HCT116 (cell line): ENCODE data around the gene OR13A1. TPM values are rescaled to one million over a fixed set of nuclear protein-coding genes. Genes with fewer than 3 reads are reported as not detected.

Experiments used
- ATAC-seq: fragments of 200-7000 bp; cut with Tn5 transposase; 2 replicates; pipeline ENCODE4 v1.9.1; 2020; ENCODE audit warnings: mild to moderate bottlenecking, moderate library complexity
- BruUV-seq: library from RNA; stranded (reverse); fragments of 400-500 nt; replicated peaks from 2 replicates; lab custom pipeline; 2021; lab: Mats Ljungman, UMichigan
- CTCF ChIA-PET: fragments of 300-600 bp; sonication (Branson Sonifier 250); formaldehyde crosslinking; loops from one replicate; lab custom pipeline; 2021; ENCODE audit warnings: antibody characterized with exemption; lab: Charles Lee
- POLR2A ChIA-PET: fragments of 300-600, 350-600 bp; sonication (Branson Sonifier 250); formaldehyde crosslinking; loops from one replicate; lab custom pipeline; 2021; ENCODE audit warnings: antibody characterized with exemption; lab: Charles Lee
- RAD21 ChIA-PET, 2 experiments: fragments of 300-600 bp; sonication (Branson Sonifier 250); formaldehyde crosslinking; loops; one replicate each; lab custom pipeline; 2023; ENCODE audit warnings: low total read pairs in 2 of 2; ENCODE audit not compliant: uncharacterized antibody in 2 of 2, unreplicated experiment in 2 of 2, low non-redundant PET in 1 of 2; lab: Charles Lee
- DNase-seq: peaks from one replicate; pipeline ENCODE4 v3.0.0-alpha.2; 2010; ENCODE audit warnings: low read depth, low spot score
- H2AFZ ChIP-seq: fragments of 200-600 bp; shearing (Covaris generic), sonication (generic); 2 replicates; pipeline ENCODE4 v1.6.1; 2017; ENCODE audit warnings: low read depth, mixed run types, mixed read lengths, antibody characterized with exemption, low read length; ENCODE audit not compliant: poor library complexity, severe bottlenecking
- H3K27ac ChIP-seq: 2 replicates; pipeline ENCODE4 v1.5.1; 2012; ENCODE audit warnings: low read depth, low read length
- H3K27me3 ChIP-seq: fragments of 200-600 bp; sonication (generic); 2 replicates; pipeline ENCODE4 v1.6.1; 2016; ENCODE audit warnings: mixed run types, low read length, mixed read lengths; ENCODE audit not compliant: insufficient read depth
- H3K36me3 ChIP-seq, 2 experiments: fragments of 200-500 bp in 1 of 2; fragments of 200-600 bp in 1 of 2; sonication (Bioruptor generic) in 1 of 2; sonication (generic) in 1 of 2; 2 replicates each; pipeline versions ENCODE4 v1.5.1 to v1.6.1; 2014 to 2016; ENCODE audit warnings: low read length in 2 of 2, inconsistent platforms in 1 of 2, mixed read lengths in 1 of 2, mixed run types in 1 of 2; ENCODE audit not compliant: insufficient read depth in 2 of 2, control insufficient read depth in 1 of 2
- H3K4me1 ChIP-seq, 2 experiments: fragments of 200-600 bp in 1 of 2; sonication (generic) in 1 of 2; 2 replicates each; pipeline versions ENCODE4 v1.5.1 to v1.6.1; 2012 to 2017; ENCODE audit warnings: low read length in 2 of 2, inconsistent platforms in 1 of 2, mild to moderate bottlenecking in 1 of 2, mixed read lengths in 1 of 2, mixed run types in 1 of 2, moderate library complexity in 1 of 2; ENCODE audit not compliant: insufficient read depth in 2 of 2, control insufficient read depth in 1 of 2
- H3K4me2 ChIP-seq: fragments of 200-600 bp; sonication (generic); 2 replicates; pipeline ENCODE4 v1.6.1; 2017; ENCODE audit warnings: mixed run types, low read length, mixed read lengths
- H3K4me3 ChIP-seq, 2 experiments: fragments of 200-600 bp in 1 of 2; sonication (generic) in 1 of 2; replicated peaks in 1 of 2; 2 replicates each; pipeline ENCODE4 v1.5.1; 2011 to 2016; ENCODE audit warnings: low read length in 2 of 2, control low read depth in 1 of 2, low read depth in 1 of 2, mild to moderate bottlenecking in 1 of 2, mixed read lengths in 1 of 2, mixed run types in 1 of 2
- H3K79me2 ChIP-seq: fragments of 200-600 bp; sonication (generic); 2 replicates; pipeline ENCODE4 v1.6.1; 2017; ENCODE audit warnings: mild to moderate bottlenecking, mixed run types, low read length, moderate library complexity, mixed read lengths; ENCODE audit not compliant: insufficient read depth
- H3K9ac ChIP-seq: fragments of 200-600 bp; sonication (generic); 2 replicates; pipeline ENCODE4 v1.6.1; 2016; ENCODE audit warnings: low read length, mixed read lengths
- H3K9me2 ChIP-seq: fragments of 200-600 bp; sonication (generic), shearing (Covaris generic); 2 replicates; pipeline ENCODE4 v1.6.1; 2017; ENCODE audit warnings: mixed run types, mild to moderate bottlenecking, moderate library complexity; ENCODE audit not compliant: insufficient read depth
- H3K9me3 ChIP-seq, 2 experiments: fragments of 200-500 bp in 1 of 2; fragments of 200-600 bp in 1 of 2; sonication (Bioruptor generic) in 1 of 2; sonication (generic) in 1 of 2; 2 replicates each; pipeline ENCODE4 v1.6.1; 2014 to 2017; ENCODE audit warnings: low read length in 2 of 2, mixed read lengths in 2 of 2, inconsistent platforms in 1 of 2, low read depth in 1 of 2, mild to moderate bottlenecking in 1 of 2, mixed run types in 1 of 2, moderate library complexity in 1 of 2; ENCODE audit not compliant: control insufficient read depth in 1 of 2, insufficient read depth in 1 of 2
- H4K20me1 ChIP-seq: fragments of 200-600 bp; sonication (generic), shearing (Covaris generic); 2 replicates; pipeline ENCODE4 v1.6.1; 2017; ENCODE audit warnings: mixed run types, mild to moderate bottlenecking, moderate library complexity; ENCODE audit not compliant: insufficient read depth
- CBX3 ChIP-seq: IDR thresholded peaks from 2 replicates; pipeline ENCODE4 v1.6.1; 2012; ENCODE audit warnings: low read depth
- CEBPB ChIP-seq: IDR thresholded peaks from 2 replicates; pipeline ENCODE4 v1.6.1; 2012; ENCODE audit warnings: low read depth
- EGR1 ChIP-seq: IDR thresholded peaks from 2 replicates; pipeline ENCODE4 v1.6.1; 2012; ENCODE audit warnings: low read depth
- ELF1 ChIP-seq: IDR thresholded peaks from 2 replicates; pipeline ENCODE4 v1.6.1; 2012; ENCODE audit warnings: low read depth, borderline replicate concordance
- EZH2 ChIP-seq: fragments of 200-600 bp; sonication (generic); IDR thresholded peaks from 2 replicates; pipeline ENCODE4 v1.6.1; 2017; ENCODE audit warnings: antibody characterized with exemption, mixed run types
- FOSL1 ChIP-seq: IDR thresholded peaks from 2 replicates; pipeline ENCODE4 v1.6.1; 2012; ENCODE audit warnings: low read depth
- JUND ChIP-seq: IDR thresholded peaks from 2 replicates; pipeline ENCODE4 v1.6.1; 2012
- MAX ChIP-seq: IDR thresholded peaks from 2 replicates; pipeline ENCODE4 v1.6.1; 2012
- POLR2A ChIP-seq: IDR thresholded peaks from 2 replicates; pipeline ENCODE4 v1.7.0; 2011; ENCODE audit warnings: borderline replicate concordance; ENCODE audit not compliant: insufficient read depth, insufficient read length; ENCODE audit errors: extremely low read depth
- POLR2AphosphoS5 ChIP-seq: IDR thresholded peaks from 2 replicates; pipeline ENCODE4 v1.6.1; 2011; ENCODE audit warnings: mild to moderate bottlenecking, low read depth, low read length, moderate library complexity
- RAD21 ChIP-seq: IDR thresholded peaks from 2 replicates; pipeline ENCODE4 v1.6.1; 2012; ENCODE audit warnings: low read depth, mild to moderate bottlenecking
- SIN3A ChIP-seq: IDR thresholded peaks from 2 replicates; pipeline ENCODE4 v1.6.1; 2012; ENCODE audit warnings: low read depth
- SP1 ChIP-seq: IDR thresholded peaks from 2 replicates; pipeline ENCODE4 v1.6.1; 2012; ENCODE audit warnings: low read depth
- SRF ChIP-seq: IDR thresholded peaks from 2 replicates; pipeline ENCODE4 v1.6.1; 2012; ENCODE audit warnings: low read depth
- TCF7L2 ChIP-seq: IDR thresholded peaks from 2 replicates; pipeline ENCODE4 v1.7.0; 2011; ENCODE audit warnings: borderline replicate concordance, inconsistent platforms; ENCODE audit not compliant: insufficient read depth, insufficient read length; ENCODE audit errors: extremely low read depth
- YY1 ChIP-seq: IDR thresholded peaks from 2 replicates; pipeline ENCODE4 v1.6.1; 2011; ENCODE audit warnings: low read length, low read depth, moderate library complexity, mild to moderate bottlenecking; ENCODE audit not compliant: insufficient replicate concordance; ENCODE audit errors: extremely low read depth
- ZFX ChIP-seq: fragments of 450-650 bp; IDR thresholded peaks from 2 replicates; pipeline ENCODE4 v1.6.1; 2017
- intact Hi-C: fragments of 100-400 bp; cut with micrococcal nuclease; formaldehyde crosslinking; loops from 2 replicates; pipeline ENCODE4 v1.10.0; 2022
- total RNA-seq: library from RNA; stranded (reverse); gene quantifications from one replicate; pipeline ENCODE4 v1.2.1, GENCODE V29; 2021; ENCODE audit not compliant: unreplicated experiment
- TF ChIP-seq, protein P1 (sequence below): IDR thresholded peaks from 2 replicates; pipeline ENCODE4 v1.6.1; 2012; ENCODE audit warnings: low read depth
- TF ChIP-seq, protein P2 (sequence below): IDR thresholded peaks from 2 replicates; pipeline ENCODE4 v1.6.1; 2012

The OR13A1 gene
- total RNA-seq, 1 experiment from 2014 or later = not detected

DNA sequence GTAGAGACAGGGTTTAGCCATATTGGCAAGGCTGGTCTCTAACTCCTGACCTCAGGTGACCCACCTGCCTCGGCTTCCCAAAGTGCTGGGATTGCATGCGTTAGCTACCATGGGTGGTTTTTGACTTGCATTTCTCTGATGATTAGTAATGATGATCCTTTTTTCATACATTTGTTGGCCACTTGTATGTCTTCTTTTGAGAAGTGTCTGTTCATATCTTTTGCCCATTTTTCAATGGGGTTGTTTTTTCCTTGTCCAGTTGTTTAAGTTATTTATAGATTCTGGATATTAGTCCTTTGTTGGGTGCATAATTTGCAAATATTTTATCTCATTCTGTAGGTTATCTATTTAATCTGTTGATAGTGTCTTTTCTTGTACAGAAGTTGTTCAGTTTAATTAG is 4.3 kb upstream of the OR13A1 start (continued):
- TF ChIP-seq, protein P1, sequence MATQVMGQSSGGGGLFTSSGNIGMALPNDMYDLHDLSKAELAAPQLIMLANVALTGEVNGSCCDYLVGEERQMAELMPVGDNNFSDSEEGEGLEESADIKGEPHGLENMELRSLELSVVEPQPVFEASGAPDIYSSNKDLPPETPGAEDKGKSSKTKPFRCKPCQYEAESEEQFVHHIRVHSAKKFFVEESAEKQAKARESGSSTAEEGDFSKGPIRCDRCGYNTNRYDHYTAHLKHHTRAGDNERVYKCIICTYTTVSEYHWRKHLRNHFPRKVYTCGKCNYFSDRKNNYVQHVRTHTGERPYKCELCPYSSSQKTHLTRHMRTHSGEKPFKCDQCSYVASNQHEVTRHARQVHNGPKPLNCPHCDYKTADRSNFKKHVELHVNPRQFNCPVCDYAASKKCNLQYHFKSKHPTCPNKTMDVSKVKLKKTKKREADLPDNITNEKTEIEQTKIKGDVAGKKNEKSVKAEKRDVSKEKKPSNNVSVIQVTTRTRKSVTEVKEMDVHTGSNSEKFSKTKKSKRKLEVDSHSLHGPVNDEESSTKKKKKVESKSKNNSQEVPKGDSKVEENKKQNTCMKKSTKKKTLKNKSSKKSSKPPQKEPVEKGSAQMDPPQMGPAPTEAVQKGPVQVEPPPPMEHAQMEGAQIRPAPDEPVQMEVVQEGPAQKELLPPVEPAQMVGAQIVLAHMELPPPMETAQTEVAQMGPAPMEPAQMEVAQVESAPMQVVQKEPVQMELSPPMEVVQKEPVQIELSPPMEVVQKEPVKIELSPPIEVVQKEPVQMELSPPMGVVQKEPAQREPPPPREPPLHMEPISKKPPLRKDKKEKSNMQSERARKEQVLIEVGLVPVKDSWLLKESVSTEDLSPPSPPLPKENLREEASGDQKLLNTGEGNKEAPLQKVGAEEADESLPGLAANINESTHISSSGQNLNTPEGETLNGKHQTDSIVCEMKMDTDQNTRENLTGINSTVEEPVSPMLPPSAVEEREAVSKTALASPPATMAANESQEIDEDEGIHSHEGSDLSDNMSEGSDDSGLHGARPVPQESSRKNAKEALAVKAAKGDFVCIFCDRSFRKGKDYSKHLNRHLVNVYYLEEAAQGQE = no peak
- TF ChIP-seq, protein P2, sequence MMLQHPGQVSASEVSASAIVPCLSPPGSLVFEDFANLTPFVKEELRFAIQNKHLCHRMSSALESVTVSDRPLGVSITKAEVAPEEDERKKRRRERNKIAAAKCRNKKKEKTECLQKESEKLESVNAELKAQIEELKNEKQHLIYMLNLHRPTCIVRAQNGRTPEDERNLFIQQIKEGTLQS = no peak
- TF ChIP-seq SRF = no peak
- no peak for TF ChIP-seq FOSL1
- no peak for TF ChIP-seq YY1
- TF ChIP-seq CEBPB = no peak
- TF ChIP-seq EGR1 = no peak

DNA sequence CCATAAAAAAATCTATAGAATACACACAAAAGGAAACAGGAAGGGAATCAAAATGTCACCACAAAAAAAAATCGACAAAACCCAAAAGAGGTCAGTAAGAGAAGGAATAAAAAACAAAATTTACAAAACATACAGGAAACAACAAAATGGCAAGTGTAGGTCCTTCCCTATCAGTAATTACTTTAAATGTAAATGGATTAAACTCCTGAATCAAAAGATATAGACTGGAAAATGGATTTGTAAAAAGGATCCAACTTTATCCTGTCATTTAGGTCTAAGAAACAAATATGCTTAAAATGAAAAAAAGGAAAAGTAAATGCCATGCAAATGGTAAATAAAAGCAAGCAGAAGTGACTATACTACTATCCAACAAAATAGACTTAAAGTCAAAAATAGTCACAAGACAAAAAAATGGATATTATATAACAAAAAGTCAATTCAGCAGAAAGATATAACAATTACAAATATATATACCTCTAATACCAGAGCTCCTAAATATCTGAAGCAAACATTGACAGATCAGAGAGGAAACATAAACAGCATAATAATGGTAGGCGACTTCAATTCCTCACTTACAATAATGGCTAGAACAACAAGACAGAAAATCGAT is 2.0 kb downstream of the OR13A1 start:
- H3K27me3 ChIP-seq = no peaks in the 10 kb centered on the region; the same call in none of the 2 replicates
- BruUV-seq = no TSS peak
- ChIA-PET CTCF (no interaction called here), POLR2A (no interaction called here), RAD21 (no interaction called here)
- no peak overlapping the region for H3K9ac ChIP-seq
- no peaks in the 10 kb centered on the region for H3K79me2 ChIP-seq
- H3K9me3 ChIP-seq = no peaks in the 10 kb centered on the region
- no peaks in the 10 kb centered on the region for H4K20me1 ChIP-seq
- no peak overlapping the region for H3K4me3 ChIP-seq
- DNase-seq (no peak), ATAC-seq (no peak)
- TF ChIP-seq MAX (no peak), JUND (no peak), RAD21 (no peak), POLR2A (no peak), CBX3 (no peak), ZFX (no peak), EGR1 (no peak), ELF1 (no peak), SRF (no peak), EZH2 (no peak), TCF7L2 (no peak), SP1 (no peak), POLR2AphosphoS5 (no peak), YY1 (no peak), SIN3A (no peak)
- TF ChIP-seq, protein P2 = no peak
- TF ChIP-seq, protein P1 = no peak
- H2AFZ ChIP-seq = no peak overlapping the region
- H3K4me1 ChIP-seq = no peaks in the 10 kb centered on the region
- intact Hi-C loops = no loop called here
- no peaks in the 10 kb centered on the region for H3K9me2 ChIP-seq
- no peak overlapping the region for H3K4me2 ChIP-seq
- H3K36me3 ChIP-seq = no peaks in the 10 kb centered on the region
- H3K27ac ChIP-seq = no peak overlapping the region
